ENCODE data around the gene COMMD2. TPM values are rescaled to one million over a fixed set of nuclear protein-coding genes. Genes with fewer than 3 reads are reported as not detected.

The COMMD2 gene
- total RNA-seq, 1 donor from 2014 or later, result 52.2 TPM

- peaks cover 16% of the 10 kb centered on the region for H3K27me3 Mint-ChIP-seq (ENCODE audit: low read depth)
- no peaks in the 10 kb centered on the region for H3K4me1 Mint-ChIP-seq (ENCODE audit: low read depth)
- no peaks in the 10 kb centered on the region for H3K36me3 Mint-ChIP-seq (ENCODE audit: low read depth)
- H3K9me3 Mint-ChIP-seq (ENCODE audit: low read depth), result no peaks in the 10 kb centered on the region
- no peak for DNase-seq (ENCODE audit: low spot score)
- H3K27ac Mint-ChIP-seq (ENCODE audit: unreplicated experiment), result no peak overlapping the region
- no peak overlapping the region for H3K4me3 Mint-ChIP-seq (ENCODE audit: unreplicated experiment)
- no peak for TF ChIP-seq CTCF (IDR thresholded peaks at IDR 0.05)
Measured at GRCh38 chr3:149764302-149764701, 12.0 kb upstream of the COMMD2 start.

GRCh38 chr3:149763565-149764195 lies 11.4 kb upstream of the COMMD2 start:
- no peak for DNase-seq (ENCODE audit: low spot score)
- no peak overlapping the region for H3K4me3 Mint-ChIP-seq (ENCODE audit: unreplicated experiment)
- no peak overlapping the region for H3K27ac Mint-ChIP-seq (ENCODE audit: unreplicated experiment)
- TF ChIP-seq CTCF (IDR thresholded peaks at IDR 0.05), result no peak
- H3K27me3 Mint-ChIP-seq (ENCODE audit: low read depth), result peaks cover 18% of the 10 kb centered on the region
- no peaks in the 10 kb centered on the region for H3K36me3 Mint-ChIP-seq (ENCODE audit: low read depth)
- no peaks in the 10 kb centered on the region for H3K4me1 Mint-ChIP-seq (ENCODE audit: low read depth)
- no peaks in the 10 kb centered on the region for H3K9me3 Mint-ChIP-seq (ENCODE audit: low read depth)

DNA sequence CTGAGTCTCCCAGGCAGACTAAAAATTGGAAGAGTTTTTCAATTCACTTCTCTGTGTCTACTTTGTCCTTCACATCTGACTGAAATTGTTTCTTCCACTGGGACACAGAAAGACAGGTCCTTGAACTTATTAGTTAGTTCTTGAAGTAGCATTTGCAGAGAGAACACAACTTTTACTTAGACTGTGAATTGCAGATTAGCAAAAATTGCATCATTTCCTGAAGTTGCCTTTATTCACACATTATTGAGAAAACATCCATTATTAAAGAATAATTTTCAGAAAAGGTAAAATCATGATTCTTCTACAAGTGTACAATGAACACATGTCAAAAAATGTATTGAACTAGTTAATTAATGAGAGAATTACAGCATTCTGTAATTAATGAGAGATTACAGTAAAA lies 1.4 kb upstream of the COMMD2 start:
- H3K4me1 Mint-ChIP-seq (ENCODE audit: low read depth), result peaks cover 25% of the 10 kb centered on the region
- peaks cover 5% of the 10 kb centered on the region for H3K36me3 Mint-ChIP-seq (ENCODE audit: low read depth)
- DNase-seq (ENCODE audit: low spot score), result no peak
- peaks cover 2% of the 10 kb centered on the region for H3K27me3 Mint-ChIP-seq (ENCODE audit: low read depth)
- H3K4me3 Mint-ChIP-seq (ENCODE audit: unreplicated experiment), result no peak overlapping the region
- no peak for TF ChIP-seq CTCF (IDR thresholded peaks at IDR 0.05)
- no peak overlapping the region for H3K27ac Mint-ChIP-seq (ENCODE audit: unreplicated experiment)
- no peaks in the 10 kb centered on the region for H3K9me3 Mint-ChIP-seq (ENCODE audit: low read depth)

GRCh38 chr3:149752788-149753136 lies 473 bp upstream of the COMMD2 start:
- DNase-seq (ENCODE audit: low spot score), result no peak
- Mint-ChIP-seq H3K27ac (ENCODE audit: unreplicated experiment) (peak overlapping the region; percentile 96), H3K27me3 (ENCODE audit: low read depth) (peaks cover 2% of the 10 kb centered on the region), H3K36me3 (ENCODE audit: low read depth) (peaks cover 15% of the 10 kb centered on the region), H3K4me3 (ENCODE audit: unreplicated experiment) (peak overlapping the region; percentile 96), H3K9me3 (ENCODE audit: low read depth) (no peaks in the 10 kb centered on the region), H3K4me1 (ENCODE audit: low read depth) (peaks cover 25% of the 10 kb centered on the region)
- peak; percentile 23 for TF ChIP-seq CTCF (IDR thresholded peaks at IDR 0.05)

DNA sequence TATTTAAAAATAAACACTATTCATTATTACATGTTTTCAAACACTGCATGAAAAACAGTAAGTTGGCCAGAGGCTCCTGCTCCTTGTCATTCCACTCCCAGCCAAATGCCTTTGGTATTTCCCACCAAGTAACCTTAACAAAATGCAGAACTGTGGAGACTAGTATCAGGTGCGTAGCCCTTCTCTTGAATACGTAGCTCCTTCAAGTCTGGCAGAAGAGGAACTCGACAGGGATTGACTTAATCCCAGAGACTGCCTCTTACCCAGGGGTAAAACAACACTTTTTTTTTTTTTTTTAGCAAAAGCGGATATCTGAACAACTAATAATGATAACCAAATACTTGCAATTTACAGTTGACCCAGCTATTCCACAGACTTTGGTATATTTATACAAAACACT lies 738 bp downstream of the COMMD2 start:
- DNase-seq (ENCODE audit: low spot score), result no peak
- peak overlapping the region; percentile 96 for H3K4me3 Mint-ChIP-seq (ENCODE audit: unreplicated experiment)
- no peak overlapping the region for H3K27ac Mint-ChIP-seq (ENCODE audit: unreplicated experiment)
- H3K9me3 Mint-ChIP-seq (ENCODE audit: low read depth), result no peaks in the 10 kb centered on the region
- H3K4me1 Mint-ChIP-seq (ENCODE audit: low read depth), result peaks cover 25% of the 10 kb centered on the region
- no peak for TF ChIP-seq CTCF (IDR thresholded peaks at IDR 0.05)
- H3K27me3 Mint-ChIP-seq (ENCODE audit: low read depth), result no peaks in the 10 kb centered on the region
- peaks cover 21% of the 10 kb centered on the region for H3K36me3 Mint-ChIP-seq (ENCODE audit: low read depth)

Measured in chondrocyte (in vitro differentiated cells).